ENCODE data around the gene CAT.

- TF ChIP-seq, protein P1, sequence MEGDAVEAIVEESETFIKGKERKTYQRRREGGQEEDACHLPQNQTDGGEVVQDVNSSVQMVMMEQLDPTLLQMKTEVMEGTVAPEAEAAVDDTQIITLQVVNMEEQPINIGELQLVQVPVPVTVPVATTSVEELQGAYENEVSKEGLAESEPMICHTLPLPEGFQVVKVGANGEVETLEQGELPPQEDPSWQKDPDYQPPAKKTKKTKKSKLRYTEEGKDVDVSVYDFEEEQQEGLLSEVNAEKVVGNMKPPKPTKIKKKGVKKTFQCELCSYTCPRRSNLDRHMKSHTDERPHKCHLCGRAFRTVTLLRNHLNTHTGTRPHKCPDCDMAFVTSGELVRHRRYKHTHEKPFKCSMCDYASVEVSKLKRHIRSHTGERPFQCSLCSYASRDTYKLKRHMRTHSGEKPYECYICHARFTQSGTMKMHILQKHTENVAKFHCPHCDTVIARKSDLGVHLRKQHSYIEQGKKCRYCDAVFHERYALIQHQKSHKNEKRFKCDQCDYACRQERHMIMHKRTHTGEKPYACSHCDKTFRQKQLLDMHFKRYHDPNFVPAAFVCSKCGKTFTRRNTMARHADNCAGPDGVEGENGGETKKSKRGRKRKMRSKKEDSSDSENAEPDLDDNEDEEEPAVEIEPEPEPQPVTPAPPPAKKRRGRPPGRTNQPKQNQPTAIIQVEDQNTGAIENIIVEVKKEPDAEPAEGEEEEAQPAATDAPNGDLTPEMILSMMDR (IDR thresholded peaks at IDR 0.05): peak; percentile 46; the same call in 1 of the 2 replicates
- no peak for TF ChIP-seq POLR2AphosphoS5 (IDR thresholded peaks at IDR 0.05; ENCODE audit: low read depth, low read length)
- no peak for TF ChIP-seq TCF7L2 (IDR thresholded peaks at IDR 0.05; ENCODE audit: low read depth, low read length)
- TF ChIP-seq SIN3A (IDR thresholded peaks at IDR 0.05; ENCODE audit: borderline replicate concordance, insufficient read depth, low read depth, low read length): no peak
- no peak for TF ChIP-seq REST (IDR thresholded peaks at IDR 0.05; ENCODE audit: insufficient read depth in 1 of 2, low read depth in 2 of 2, low read length in 1 of 2)
These were observed 21.5 kb upstream of the CAT start for GRCh38 chr11:34417202-34417601.
